ENCODE data around the gene BCAM. TPM values are rescaled to one million over a fixed set of nuclear protein-coding genes. Genes with fewer than 3 reads are reported as not detected.
"Not testable (repeated sequence)": the region's sequence is repeated elsewhere in the genome, so short reads cannot be mapped to it uniquely, and the experiment has no call there.

BCAM gene
- polyA plus RNA-seq, 3 donors = 23.8 to 66.5 (median 62.1) TPM

GRCh38 chr19:44841231-44841630 lies 32.3 kb downstream of the BCAM start:
- no peak overlapping the region for H3K27ac ChIP-seq (ENCODE audit: low read depth, low read length)

GRCh38 chr19:44845286-44845611 lies 36.3 kb downstream of the BCAM start:
- 9 to 10% (median 9%) methylated on average over 12 of the region's 12 CpGs for WGBS, 3 donors
- no peak overlapping the region for H3K27ac ChIP-seq (ENCODE audit: low read depth, low read length)

More at GRCh38 chr19:44841231-44841630, 32.3 kb downstream of the BCAM start:
- 68 to 75% (median 75%) methylated on average over 3 of the region's 3 CpGs for WGBS, 3 donors

- WGBS, 3 donors = 0 to 1% (median 1%) methylated on average over 60 to 67 of the region's 67 CpGs
- H3K27ac ChIP-seq (ENCODE audit: low read depth, low read length) = peak within 1 kb of the TSS; percentile 80
Measured at GRCh38 chr19:44845612-44846454, 36.9 kb downstream of the BCAM start, which contains the start of gene NECTIN2. TSS of gene NECTIN2 (plus strand) at chr19:44846297. CDS start at chr19:44846526, 229 bp downstream.

GRCh38 chr19:44846455-44847143 lies 37.7 kb downstream of the BCAM start:
- WGBS, 3 donors = 0 to 2% (median 1%) methylated on average over 26 to 50 of the region's 51 CpGs
- H3K27ac ChIP-seq (ENCODE audit: low read depth, low read length) = peak overlapping the region; percentile 80

GRCh38 chr19:44847144-44848035 lies 38.5 kb downstream of the BCAM start:
- H3K27ac ChIP-seq (ENCODE audit: low read depth, low read length) = peak overlapping the region; percentile 79
- WGBS, 3 donors = 0 to 2% (median 1%) methylated on average over 42 to 47 of the region's 47 CpGs

- WGBS, 3 donors = 16 to 29% (median 24%) methylated on average over 19 of the region's 19 CpGs
- peak overlapping the region; percentile 79 for H3K27ac ChIP-seq (ENCODE audit: low read depth, low read length)
Measured at GRCh38 chr19:44848036-44848811, 39.3 kb downstream of the BCAM start.

GRCh38 chr19:44848812-44849447 lies 40.0 kb downstream of the BCAM start:
- WGBS, 3 donors = 23 to 49% (median 30%) methylated on average over 18 of the region's 18 CpGs
- H3K27ac ChIP-seq (ENCODE audit: low read depth, low read length) = peak overlapping the region; percentile 41

- H3K27ac ChIP-seq (ENCODE audit: low read depth, low read length) = no peak overlapping the region
- 43 to 56% (median 54%) methylated on average over 5 to 8 of the region's 8 CpGs for WGBS, 3 donors
Measured at GRCh38 chr19:44850641-44851109, 41.8 kb downstream of the BCAM start.

- H3K27ac ChIP-seq (ENCODE audit: low read depth, low read length) = no peak overlapping the region
- WGBS, 3 donors = 63 to 80% (median 65%) methylated on average over 2 of the region's 2 CpGs
Measured at GRCh38 chr19:44851427-44851826, 42.5 kb downstream of the BCAM start.

GRCh38 chr19:44855606-44856005 lies 46.7 kb downstream of the BCAM start:
- 82 to 93% (median 89%) methylated on average over 1 of the region's 1 CpG for WGBS, 3 donors
- H3K27ac ChIP-seq (ENCODE audit: low read depth, low read length) = no peak overlapping the region

GRCh38 chr19:44856421-44857083 lies 47.6 kb downstream of the BCAM start:
- no peak overlapping the region for H3K27ac ChIP-seq (ENCODE audit: low read depth, low read length)
- WGBS, 3 donors = 31 to 52% (median 41%) methylated on average over 10 of the region's 10 CpGs

GRCh38 chr19:44857837-44858236 lies 48.9 kb downstream of the BCAM start:
- 62 to 82% (median 74%) methylated on average over 4 of the region's 4 CpGs for whole genome bisulfite sequencing, 3 donors
- H3K27ac ChIP-seq (ENCODE audit: low read depth, low read length) = no peak overlapping the region

GRCh38 chr19:44861576-44861975 lies 52.7 kb downstream of the BCAM start:
- 79 to 87% (median 82%) methylated on average over 3 of the region's 3 CpGs for WGBS, 3 donors
- not testable (repeated sequence) for H3K27ac ChIP-seq (ENCODE audit: low read depth, low read length)

- no peak overlapping the region for H3K27ac ChIP-seq (ENCODE audit: low read depth, low read length)
- WGBS, 3 donors = 91 to 98% (median 94%) methylated on average over 2 of the region's 2 CpGs
Measured at GRCh38 chr19:44863990-44864389, 55.1 kb downstream of the BCAM start.

GRCh38 chr19:44865196-44865767 lies 56.4 kb downstream of the BCAM start:
- H3K27ac ChIP-seq (ENCODE audit: low read depth, low read length) = no peak overlapping the region
- 89 to 93% (median 92%) methylated on average over 27 of the region's 27 CpGs for WGBS, 3 donors

- 65 to 93% (median 77%) methylated on average over 4 of the region's 4 CpGs for WGBS, 3 donors
- H3K27ac ChIP-seq (ENCODE audit: low read depth, low read length) = no peak overlapping the region
Measured at GRCh38 chr19:44866664-44867063, 57.8 kb downstream of the BCAM start.

Measured in adipose tissue (tissue), 3 donors.